ENCODE results near the gene IGFALS. TPM values are rescaled to one million over a fixed set of nuclear protein-coding genes. Genes with fewer than 3 reads are reported as not detected.

The IGFALS gene
- not detected in 2 replicates for total RNA-seq

GRCh38 chr16:1793578-1794220, at the start of gene IGFALS:
Gene IGFALS (minus strand): TSS chr16:1793705. CDS start chr16:1793652, 53 bp downstream.
- no peak for DNase-seq (ENCODE audit: low read depth in 2 of 2)

GRCh38 chr16:1839554-1839953, 46.0 kb upstream of the IGFALS start:
- DNase-seq (ENCODE audit: low read depth in 2 of 2): no peak

- DNase-seq (ENCODE audit: low read depth in 2 of 2): no peak
Observed at GRCh38 chr16:1834096-1834495, 40.6 kb upstream of the IGFALS start.

- no peak for DNase-seq (ENCODE audit: low read depth in 2 of 2)
Observed at GRCh38 chr16:1832838-1833454, 39.4 kb upstream of the IGFALS start.

GRCh38 chr16:1831186-1832075, 37.9 kb upstream of the IGFALS start:
- no peak for DNase-seq (ENCODE audit: low read depth in 2 of 2)

- DNase-seq (ENCODE audit: low read depth in 2 of 2): no peak
Observed at GRCh38 chr16:1830213-1830612, 36.7 kb upstream of the IGFALS start.

- DNase-seq (ENCODE audit: low read depth in 2 of 2): no peak
Observed at GRCh38 chr16:1828645-1829410, 35.3 kb upstream of the IGFALS start.

- DNase-seq (ENCODE audit: low read depth in 2 of 2): peak; percentile 91 to 98
Observed at GRCh38 chr16:1826691-1827573, 33.4 kb upstream of the IGFALS start, which contains the start of the genes FAHD1 and HAGH. Gene FAHD1 (plus strand): TSS chr16:1827206. CDS start chr16:1827239, 33 bp downstream. Gene HAGH (minus strand): TSS chr16:1826825. CDS start chr16:1826787, 38 bp downstream.

GRCh38 chr16:1825864-1826690, 32.6 kb upstream of the IGFALS start:
- peak; percentile 30 to 82 for DNase-seq (ENCODE audit: low read depth in 2 of 2)

GRCh38 chr16:1825381-1825863, 31.9 kb upstream of the IGFALS start:
- no peak for DNase-seq (ENCODE audit: low read depth in 2 of 2)

GRCh38 chr16:1823821-1824220, 30.3 kb upstream of the IGFALS start:
- peak in 1 of 2 donors; percentile 74 for DNase-seq (ENCODE audit: low read depth in 2 of 2)

- no peak for DNase-seq (ENCODE audit: low read depth in 2 of 2)
Observed at GRCh38 chr16:1822801-1823200, 29.3 kb upstream of the IGFALS start.

GRCh38 chr16:1821861-1822611, 28.5 kb upstream of the IGFALS start:
- no peak for DNase-seq (ENCODE audit: low read depth in 2 of 2)

GRCh38 chr16:1820946-1821290, 27.4 kb upstream of the IGFALS start:
- DNase-seq (ENCODE audit: low read depth in 2 of 2): no peak

- no peak for DNase-seq (ENCODE audit: low read depth in 2 of 2)
Observed at GRCh38 chr16:1820096-1820945, 26.8 kb upstream of the IGFALS start.

- no peak for DNase-seq (ENCODE audit: low read depth in 2 of 2)
Observed at GRCh38 chr16:1819611-1820010, 26.1 kb upstream of the IGFALS start.

- no peak for DNase-seq (ENCODE audit: low read depth in 2 of 2)
Observed at GRCh38 chr16:1818873-1819525, 25.5 kb upstream of the IGFALS start.

Data from dermis microvascular lymphatic vessel endothelial cell (primary cell).